PFSK-1 (cell line): Measurements from ENCODE around the gene PPP1CB.

Source experiments
- POLR2AphosphoS5 ChIP-seq: IDR thresholded peaks from 2 replicates; pipeline ENCODE4 v1.6.1; 2012; ENCODE audit warnings: low read depth, mild to moderate bottlenecking, control low read depth, low read length, moderate library complexity
- REST ChIP-seq, 2 experiments: IDR thresholded peaks; 2 replicates each; pipeline versions ENCODE4 v1.6.1 to v1.8.0; 2011 to 2012; ENCODE audit warnings: low read depth in 2 of 2, low read length in 2 of 2, control low read depth in 1 of 2, inconsistent platforms in 1 of 2, mild to moderate bottlenecking in 1 of 2, moderate library complexity in 1 of 2; ENCODE audit not compliant: insufficient read depth in 1 of 2
- SIN3A ChIP-seq: IDR thresholded peaks from 2 replicates; pipeline ENCODE4 v1.6.1; 2012; ENCODE audit warnings: mild to moderate bottlenecking, low read length, moderate library complexity, borderline replicate concordance; ENCODE audit not compliant: insufficient read depth
- TAF1 ChIP-seq: IDR thresholded peaks from 2 replicates; pipeline ENCODE4 v1.6.1; 2012; ENCODE audit warnings: low read length, control low read depth, borderline replicate concordance; ENCODE audit not compliant: insufficient read depth

- TF ChIP-seq REST (IDR thresholded peaks at IDR 0.05; ENCODE audit: insufficient read depth in 1 of 2, low read depth in 2 of 2, low read length in 2 of 2) (no peak), TAF1 (no peak), POLR2AphosphoS5 (no peak), SIN3A (no peak)
Observed at GRCh38 chr2:28705751-28706440, 45.7 kb upstream of the PPP1CB start.
